T-cell (primary cell): Measurements from ENCODE around the gene METTL26. TPM values are rescaled to one million over a fixed set of nuclear protein-coding genes. Genes with fewer than 3 reads are reported as not detected.
A peak's percentile ranks its signal among the peaks of the same experiment; 100 is the strongest.

ENCODE experiments used
- ATAC-seq, 4 experiments: fragments of 200-7000 bp in 3 of 4; fragments of 150-1000 bp in 1 of 4; cut with Tn5 transposase; replicated peaks in 1 of 4; 1 replicate in 3 of 4; 2 replicates in 1 of 4; pipeline ENCODE4 v1.10.0; 2021; ENCODE audit warnings: moderate library complexity in 3 of 4, mild to moderate bottlenecking in 2 of 4, moderate number of reproducible peaks in 1 of 4
- CTCF ChIA-PET, 2 donors: fragments of 300-600 bp; sonication (Branson Sonifier 250); formaldehyde crosslinking; loops; one replicate each; lab custom pipeline; 2022; ENCODE audit warnings: antibody characterized with exemption in 2 of 2; lab: Charles Lee
- POLR2A ChIA-PET, 2 donors: fragments of 300-600 bp; sonication (Branson Sonifier 250); formaldehyde crosslinking; loops; one replicate each; lab custom pipeline; 2022; ENCODE audit warnings: antibody characterized with exemption in 2 of 2; lab: Charles Lee
- DNase-seq, 35 experiments: peaks; one replicate each; pipeline versions ENCODE4 v3.0.0 to v3.0.0-alpha.2; 2013 to 2023
- H3K27ac ChIP-seq: one replicate; pipeline ENCODE4 v1.5.1; 2013; ENCODE audit warnings: low read length
- H3K27me3 ChIP-seq, 2 experiments: replicated peaks in 1 of 2; 1 replicate in 1 of 2; 2 replicates in 1 of 2; pipeline versions ENCODE4 v1.6.1 to v1.7.0; 2013; ENCODE audit warnings: low read length in 1 of 2, mixed read lengths in 1 of 2; ENCODE audit not compliant: control insufficient read depth in 2 of 2, insufficient read depth in 2 of 2; ENCODE audit errors: extremely low read depth in 1 of 2
- H3K36me3 ChIP-seq, 2 donors: 1 replicate in 1 of 2; 2 replicates in 1 of 2; pipeline versions ENCODE4 v1.6.1 to v1.7.0; 2013; ENCODE audit warnings: low read length in 1 of 2; ENCODE audit not compliant: control insufficient read depth in 2 of 2, insufficient read depth in 1 of 2; ENCODE audit errors: extremely low read depth in 1 of 2
- H3K4me1 ChIP-seq, 2 experiments: 1 replicate in 1 of 2; 2 replicates in 1 of 2; pipeline versions ENCODE4 v1.6.1 to v1.7.0; 2013; ENCODE audit warnings: low read length in 2 of 2, mixed read lengths in 1 of 2; ENCODE audit not compliant: insufficient read depth in 2 of 2, control insufficient read depth in 1 of 2; ENCODE audit errors: extremely low read depth in 1 of 2
- H3K4me3 ChIP-seq, 2 donors: 1 replicate in 1 of 2; 2 replicates in 1 of 2; pipeline versions ENCODE4 v1.5.1 to v1.7.0; 2013; ENCODE audit warnings: mild to moderate bottlenecking in 2 of 2, low read length in 1 of 2, moderate library complexity in 1 of 2; ENCODE audit not compliant: control insufficient read depth in 1 of 2; ENCODE audit errors: extremely low read depth in 1 of 2
- H3K9me3 ChIP-seq: 2 replicates; pipeline ENCODE4 v1.7.0; 2013
- H3K27ac Mint-ChIP-seq, 2 donors: one replicate each; pipeline ENCODE4 v1.8.0; 2020 to 2021; ENCODE audit warnings: mild to moderate bottlenecking in 2 of 2, mixed read lengths in 2 of 2
- H3K27me3 Mint-ChIP-seq, 2 donors: one replicate each; pipeline ENCODE4 v1.8.0; 2021 to 2022; ENCODE audit warnings: mixed read lengths in 2 of 2
- H3K36me3 Mint-ChIP-seq: one replicate; pipeline ENCODE4 v1.8.0; 2021; ENCODE audit warnings: mixed read lengths
- H3K4me1 Mint-ChIP-seq, 3 donors: one replicate each; pipeline ENCODE4 v1.8.0; 2020 to 2022; ENCODE audit warnings: mixed read lengths in 3 of 3, mild to moderate bottlenecking in 1 of 3
- H3K4me3 Mint-ChIP-seq, 3 donors: one replicate each; pipeline ENCODE4 v1.8.0; 2020 to 2022; ENCODE audit warnings: mild to moderate bottlenecking in 3 of 3, mixed read lengths in 3 of 3, moderate library complexity in 3 of 3
- H3K9me3 Mint-ChIP-seq, 3 donors: one replicate each; pipeline ENCODE4 v1.8.0; 2020 to 2022; ENCODE audit warnings: mixed read lengths in 3 of 3
- WGBS: methylation state at CpG from one replicate; pipeline ENCODE4 v1.1.5; 2013; ENCODE audit warnings: missing lambda C conversion rate; ENCODE audit not compliant: insufficient coverage; 5-methylcytosine and 5-hydroxymethylcytosine counted together
- total RNA-seq, 35 experiments: library from RNA in 6 of 35; stranded (reverse) in 6 of 35; fragments of 120-200 nt in 1 of 35; gene quantifications; one replicate each; pipeline versions ENCODE4 v1.2.1 to v1.2.4 and lab custom pipeline; 2013 to 2026

The METTL26 gene
- total RNA-seq, 5 donors from 2014 or later (not counting 1 experiment from before 2014, with no cell fraction given) = 42.1 to 94.0 (median 87.2) TPM

- Histone ChIP-seq H3K27me3 (no peaks in the 10 kb centered on the region), H3K27ac (peak overlapping the region; percentile 74), H3K4me1 (peaks cover 3 to 25% of the 10 kb centered on the region in 2 experiments), H3K9me3 (no peaks in the 10 kb centered on the region), H3K4me3 (peak overlapping the region; percentile 66), H3K36me3 (peaks cover 4 to 32% of the 10 kb centered on the region in 2 donors)
- Mint-ChIP-seq H3K27ac (peak overlapping the region; percentile 86 to 94), H3K36me3 (peaks cover 3% of the 10 kb centered on the region), H3K9me3 (no peaks in the 10 kb centered on the region), H3K4me1 (peaks cover 0 to 13% (median 11%) of the 10 kb centered on the region in 3 donors), H3K27me3 (no peaks in the 10 kb centered on the region), H3K4me3 (peak overlapping the region; percentile 73 to 74 (median 73))
- ChIA-PET POLR2A (interaction anchor here (0.6 kb wide), 2 partner anchors 195 to 716 kb away, joined by 3 read pairs; no protein-coding TSS in a partner anchor), CTCF (interaction anchor here in 1 of 2 donors (1.0 kb wide), 1 partner anchor 75 kb away, joined by 3 read pairs; no protein-coding TSS in a partner anchor)
- ATAC-seq (no peak), DNase-seq (no peak)
- WGBS = 86% methylated on average over 18 of the region's 22 CpGs
Observed at GRCh38 chr16:667113-667779, 31.1 kb upstream of the METTL26 start.

- Mint-ChIP-seq H3K9me3 (no peaks in the 10 kb centered on the region), H3K27me3 (no peaks in the 10 kb centered on the region), H3K27ac (no peak overlapping the region), H3K4me1 (peaks cover 0 to 13% (median 11%) of the 10 kb centered on the region in 3 donors), H3K4me3 (peak overlapping the region in 1 of 3 donors; percentile 73), H3K36me3 (peaks cover 3% of the 10 kb centered on the region)
- H3K36me3 ChIP-seq = peaks cover 4 to 27% of the 10 kb centered on the region in 2 donors
- 91% methylated on average over 13 of the region's 13 CpGs for WGBS
- ATAC-seq = no peak
- peak overlapping the region; percentile 74 for H3K27ac ChIP-seq
- ChIA-PET POLR2A (no interaction called here), CTCF (no interaction called here)
- peaks cover 3 to 27% of the 10 kb centered on the region in 2 experiments for H3K4me1 ChIP-seq
- H3K27me3 ChIP-seq = no peaks in the 10 kb centered on the region
- no peak overlapping the region for H3K4me3 ChIP-seq
- H3K9me3 ChIP-seq = no peaks in the 10 kb centered on the region
- no peak for DNase-seq
Observed at GRCh38 chr16:666572-666971, 30.5 kb upstream of the METTL26 start.

GRCh38 chr16:662597-662996, 26.5 kb upstream of the METTL26 start:
- Mint-ChIP-seq H3K27me3 (no peaks in the 10 kb centered on the region), H3K36me3 (no peaks in the 10 kb centered on the region), H3K9me3 (no peaks in the 10 kb centered on the region), H3K27ac (no peak overlapping the region), H3K4me3 (no peak overlapping the region), H3K4me1 (peaks cover 0 to 13% (median 7%) of the 10 kb centered on the region in 3 donors)
- Histone ChIP-seq H3K27me3 (no peaks in the 10 kb centered on the region), H3K4me1 (peaks cover 3 to 29% of the 10 kb centered on the region in 2 experiments), H3K36me3 (no peaks in the 10 kb centered on the region), H3K9me3 (no peaks in the 10 kb centered on the region), H3K27ac (no peak overlapping the region), H3K4me3 (no peak overlapping the region)
- 94% methylated on average over 21 of the region's 21 CpGs for whole genome bisulfite sequencing
- DNase-seq (no peak), ATAC-seq (no peak)
- POLR2A ChIA-PET = no interaction called here
- CTCF ChIA-PET = no interaction called here

- no peaks in the 10 kb centered on the region for H3K27me3 ChIP-seq
- no peak overlapping the region for H3K27ac ChIP-seq
- no peak for DNase-seq
- no peaks in the 10 kb centered on the region for H3K36me3 ChIP-seq
- WGBS = 96% methylated on average over 19 of the region's 19 CpGs
- peaks cover 3 to 24% of the 10 kb centered on the region in 2 experiments for H3K4me1 ChIP-seq
- Mint-ChIP-seq H3K27ac (no peak overlapping the region), H3K4me3 (no peak overlapping the region), H3K4me1 (peaks cover 0 to 10% (median 5%) of the 10 kb centered on the region in 3 donors), H3K27me3 (no peaks in the 10 kb centered on the region), H3K36me3 (no peaks in the 10 kb centered on the region), H3K9me3 (no peaks in the 10 kb centered on the region)
- no peak overlapping the region for H3K4me3 ChIP-seq
- POLR2A ChIA-PET = no interaction called here
- no peaks in the 10 kb centered on the region for H3K9me3 ChIP-seq
- CTCF ChIA-PET = no interaction called here
- ATAC-seq = no peak
Observed at GRCh38 chr16:662095-662494, 26.0 kb upstream of the METTL26 start.

- no peaks in the 10 kb centered on the region for H3K9me3 ChIP-seq
- no peak overlapping the region for H3K4me3 Mint-ChIP-seq
- peaks cover 0 to 7% (median 5%) of the 10 kb centered on the region in 3 donors for H3K4me1 Mint-ChIP-seq
- POLR2A ChIA-PET = no interaction called here
- DNase-seq = no peak
- H3K36me3 Mint-ChIP-seq = no peaks in the 10 kb centered on the region
- H3K27me3 Mint-ChIP-seq = no peaks in the 10 kb centered on the region
- no peak overlapping the region for H3K27ac ChIP-seq
- H3K4me3 ChIP-seq = no peak overlapping the region
- CTCF ChIA-PET = no interaction called here
- H3K27ac Mint-ChIP-seq = no peak overlapping the region
- peaks cover 0 to 16% of the 10 kb centered on the region in 2 experiments for H3K4me1 ChIP-seq
- 79% methylated on average over 22 of the region's 35 CpGs for WGBS
- H3K27me3 ChIP-seq = no peaks in the 10 kb centered on the region
- ATAC-seq = no peak
- H3K9me3 Mint-ChIP-seq = no peaks in the 10 kb centered on the region
- no peaks in the 10 kb centered on the region for H3K36me3 ChIP-seq
Observed at GRCh38 chr16:661184-661821, 25.2 kb upstream of the METTL26 start.

- H3K27me3 ChIP-seq = no peaks in the 10 kb centered on the region
- H3K9me3 Mint-ChIP-seq = no peaks in the 10 kb centered on the region
- H3K4me3 ChIP-seq = no peak overlapping the region
- no peaks in the 10 kb centered on the region for H3K27me3 Mint-ChIP-seq
- H3K4me3 Mint-ChIP-seq = no peak overlapping the region
- peaks cover 0 to 7% (median 5%) of the 10 kb centered on the region in 3 donors for H3K4me1 Mint-ChIP-seq
- ATAC-seq (peak; percentile 67 to 83 (median 72)), DNase-seq (peak in 32 of 35 experiments; percentile 29 to 76 (median 56))
- peaks cover 0 to 16% of the 10 kb centered on the region in 2 experiments for H3K4me1 ChIP-seq
- no peaks in the 10 kb centered on the region for H3K36me3 Mint-ChIP-seq
- no peak overlapping the region for H3K27ac Mint-ChIP-seq
- H3K9me3 ChIP-seq = no peaks in the 10 kb centered on the region
- CTCF ChIA-PET = interaction anchor here in 1 of 2 donors (0.5 kb wide), 1 partner anchor 308 kb away, joined by 3 read pairs; the partner anchor contains the start of gene AXIN1
- H3K27ac ChIP-seq = no peak overlapping the region
- POLR2A ChIA-PET = no interaction called here
- 64% methylated on average over 29 of the region's 43 CpGs for WGBS
- H3K36me3 ChIP-seq = no peaks in the 10 kb centered on the region
Observed at GRCh38 chr16:660459-661183, 24.5 kb upstream of the METTL26 start.
